BJ (cell line): Measurements from ENCODE around the gene GABBR2. TPM values are rescaled to one million over a fixed set of nuclear protein-coding genes. Genes with fewer than 3 reads are reported as not detected.

Source experiments
- CTCF ChIA-PET: fragments of 350-600 bp; formaldehyde crosslinking; extraction: SDS; loops from one replicate; lab custom pipeline; 2021; ENCODE audit warnings: antibody characterized with exemption, inconsistent platforms; lab: Yijun Ruan, JAX
- POLR2A ChIA-PET: fragments of 300-600 bp; sonication (Branson Sonifier 250); formaldehyde crosslinking; extraction: SDS; loops from one replicate; lab custom pipeline; 2021; ENCODE audit warnings: antibody characterized with exemption; lab: Charles Lee
- DNase-seq: peaks from one replicate; pipeline ENCODE4 v3.0.0-alpha.2; 2011; ENCODE audit warnings: low read depth
- H3K27me3 ChIP-seq: 2 replicates; pipeline ENCODE4 v1.6.0; 2011; ENCODE audit warnings: low read length; ENCODE audit not compliant: control insufficient read depth, insufficient read depth
- H3K36me3 ChIP-seq: 2 replicates; pipeline ENCODE4 v1.5.1; 2011; ENCODE audit warnings: low read length; ENCODE audit not compliant: control insufficient read depth, insufficient read depth
- H3K4me3 ChIP-seq: 2 replicates; pipeline ENCODE4 v1.5.1; 2011; ENCODE audit warnings: low read depth, mild to moderate bottlenecking, control low read depth, low read length
- polyA plus RNA-seq: library from polyadenylated mRNA; depleted of rRNA; stranded (reverse); fragments of >200 nt; gene quantifications from 2 replicates; pipeline ENCODE4 v1.2.3, GENCODE V29; 2011
- TF ChIP-seq, protein P1 (sequence below): IDR thresholded peaks from 2 replicates; pipeline ENCODE4 v1.5.1; 2011; ENCODE audit warnings: low read depth, mild to moderate bottlenecking, control low read depth, inconsistent platforms, low read length, moderate library complexity; ENCODE audit not compliant: insufficient read depth

GABBR2 gene
- polyA plus RNA-seq, 1 experiment, result 1.6 TPM

DNA sequence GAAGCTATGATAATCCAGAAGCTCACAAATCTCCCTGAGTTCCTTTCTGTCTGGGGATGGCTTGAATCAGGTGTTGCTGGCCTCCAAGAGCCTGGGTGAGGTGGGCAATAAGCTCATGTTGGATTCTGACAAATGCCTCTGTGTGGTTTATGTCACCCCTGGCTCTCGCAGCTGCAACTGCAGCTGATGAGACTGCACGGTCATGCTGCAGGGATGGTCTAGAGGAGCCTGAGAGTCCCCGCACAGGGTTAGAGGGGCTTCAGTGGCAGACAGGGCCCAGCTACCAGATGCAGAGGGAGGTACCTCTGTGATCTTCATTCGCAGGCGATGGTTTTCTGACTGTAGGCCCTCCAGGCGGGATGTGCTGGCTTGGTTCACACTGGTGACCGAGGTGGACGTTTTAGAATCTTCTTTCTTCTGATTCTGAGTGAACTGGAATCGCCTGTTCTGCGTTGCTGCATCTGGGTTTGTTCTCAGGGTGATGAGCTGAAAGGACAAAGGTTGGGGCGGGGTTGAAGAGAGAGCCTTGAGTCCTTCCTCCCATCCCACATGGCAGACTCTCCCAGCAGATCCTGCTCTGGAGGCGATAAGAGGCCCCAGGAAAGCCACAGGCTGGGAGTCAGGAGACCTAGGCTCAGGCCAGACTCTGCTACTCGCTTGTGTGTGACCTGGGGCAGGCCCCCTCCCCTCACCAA lies 405.6 kb downstream of the GABBR2 start:
- Histone ChIP-seq H3K27me3 (no peaks in the 10 kb centered on the region; the same call in 1 of the 2 replicates), H3K4me3 (no peak overlapping the region), H3K36me3 (no peaks in the 10 kb centered on the region)
- no peak for DNase-seq
- TF ChIP-seq, protein P1, sequence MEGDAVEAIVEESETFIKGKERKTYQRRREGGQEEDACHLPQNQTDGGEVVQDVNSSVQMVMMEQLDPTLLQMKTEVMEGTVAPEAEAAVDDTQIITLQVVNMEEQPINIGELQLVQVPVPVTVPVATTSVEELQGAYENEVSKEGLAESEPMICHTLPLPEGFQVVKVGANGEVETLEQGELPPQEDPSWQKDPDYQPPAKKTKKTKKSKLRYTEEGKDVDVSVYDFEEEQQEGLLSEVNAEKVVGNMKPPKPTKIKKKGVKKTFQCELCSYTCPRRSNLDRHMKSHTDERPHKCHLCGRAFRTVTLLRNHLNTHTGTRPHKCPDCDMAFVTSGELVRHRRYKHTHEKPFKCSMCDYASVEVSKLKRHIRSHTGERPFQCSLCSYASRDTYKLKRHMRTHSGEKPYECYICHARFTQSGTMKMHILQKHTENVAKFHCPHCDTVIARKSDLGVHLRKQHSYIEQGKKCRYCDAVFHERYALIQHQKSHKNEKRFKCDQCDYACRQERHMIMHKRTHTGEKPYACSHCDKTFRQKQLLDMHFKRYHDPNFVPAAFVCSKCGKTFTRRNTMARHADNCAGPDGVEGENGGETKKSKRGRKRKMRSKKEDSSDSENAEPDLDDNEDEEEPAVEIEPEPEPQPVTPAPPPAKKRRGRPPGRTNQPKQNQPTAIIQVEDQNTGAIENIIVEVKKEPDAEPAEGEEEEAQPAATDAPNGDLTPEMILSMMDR, result no peak
- CTCF ChIA-PET, result interaction anchor here (4.8 kb wide), 1 partner anchor 12 kb away, joined by 35 read pairs; no protein-coding TSS in a partner anchor
- POLR2A ChIA-PET, result interaction anchor here (0.6 kb wide), 1 partner anchor 107 kb away, joined by 3 read pairs; no protein-coding TSS in a partner anchor

DNA sequence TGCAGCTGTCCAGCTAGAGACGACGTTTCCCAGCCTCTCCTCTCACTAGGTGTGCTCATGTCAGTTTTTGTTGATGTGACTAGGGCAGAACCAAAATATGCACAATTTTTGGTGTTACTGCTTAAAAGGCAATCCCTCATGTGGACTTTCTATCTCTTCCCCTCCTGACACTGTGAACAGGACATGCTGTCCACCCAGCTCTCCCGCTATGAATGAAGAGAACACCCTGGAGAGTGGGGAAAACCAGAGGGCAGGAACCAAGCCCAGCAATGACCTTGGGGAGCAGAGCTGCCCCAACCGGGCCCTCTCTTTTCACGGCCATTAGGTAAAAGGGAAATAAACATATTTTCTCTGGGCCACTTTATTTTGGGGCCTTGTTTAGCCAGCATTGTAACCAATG lies 406.6 kb downstream of the GABBR2 start:
- DNase-seq, result no peak
- POLR2A ChIA-PET, result no interaction called here
- H3K4me3 ChIP-seq, result no peak overlapping the region
- CTCF ChIA-PET, result interaction anchor here (4.8 kb wide), 1 partner anchor 13 kb away, joined by 35 read pairs; no protein-coding TSS in a partner anchor
- H3K36me3 ChIP-seq, result no peaks in the 10 kb centered on the region
- TF ChIP-seq, protein P1, result no peak
- H3K27me3 ChIP-seq, result no peaks in the 10 kb centered on the region; the same call in 1 of the 2 replicates

DNA sequence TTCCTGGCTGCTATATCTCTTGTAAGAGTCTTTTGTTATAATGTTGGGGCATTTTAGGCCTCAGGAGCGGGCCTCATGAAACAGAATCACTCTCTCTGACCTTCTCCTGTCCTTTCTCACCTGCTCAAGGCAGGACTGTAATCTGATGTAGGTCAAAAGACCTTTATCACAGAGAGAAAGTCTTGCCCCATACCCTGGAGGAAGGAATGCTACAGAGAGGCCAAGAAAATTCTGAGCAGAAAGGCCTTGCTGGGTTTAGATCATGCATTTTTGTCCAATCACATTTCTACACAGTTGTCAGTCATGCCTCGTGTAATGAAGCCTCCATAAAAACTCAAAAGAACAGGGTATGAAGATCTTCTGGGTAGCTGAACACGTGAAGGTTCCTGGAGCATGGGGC lies 408.1 kb downstream of the GABBR2 start:
- no peak overlapping the region for H3K4me3 ChIP-seq
- H3K27me3 ChIP-seq, result no peaks in the 10 kb centered on the region
- no peak for DNase-seq
- no peaks in the 10 kb centered on the region for H3K36me3 ChIP-seq
- TF ChIP-seq, protein P1, result no peak
- ChIA-PET CTCF (interaction anchor here (0.8 to 4.8 kb wide), 4 partner anchors 9 to 475 kb away, joined by 3 to 35 read pairs (median 4); no protein-coding TSS in a partner anchor), POLR2A (no interaction called here)

DNA sequence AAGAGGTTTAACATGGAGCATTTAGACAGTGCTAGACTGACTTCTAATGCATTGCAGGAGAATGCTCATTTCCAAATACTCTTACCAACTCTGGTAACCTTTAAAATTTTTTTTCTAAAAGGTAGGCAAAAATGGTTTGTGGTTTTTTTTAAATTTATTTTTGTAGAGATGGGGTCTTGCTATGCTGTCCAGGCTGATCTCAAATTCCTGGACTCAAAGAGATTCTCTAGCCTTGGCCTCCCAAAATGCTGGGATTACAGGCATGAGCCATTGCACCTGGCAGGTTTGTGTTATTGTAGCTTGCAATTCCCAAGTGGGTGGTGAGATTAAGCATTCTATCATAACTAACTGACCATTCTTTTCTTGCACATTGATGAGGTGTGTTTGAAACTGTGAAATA lies 410.3 kb downstream of the GABBR2 start:
- no peak for DNase-seq
- CTCF ChIA-PET, result interaction anchor here (1.1 to 1.8 kb wide), 2 partner anchors 17 to 477 kb away, joined by 3 to 8 read pairs; no protein-coding TSS in a partner anchor
- TF ChIP-seq, protein P1, result no peak
- H3K36me3 ChIP-seq, result no peaks in the 10 kb centered on the region
- H3K27me3 ChIP-seq, result no peaks in the 10 kb centered on the region
- POLR2A ChIA-PET, result no interaction called here
- no peak overlapping the region for H3K4me3 ChIP-seq

DNA sequence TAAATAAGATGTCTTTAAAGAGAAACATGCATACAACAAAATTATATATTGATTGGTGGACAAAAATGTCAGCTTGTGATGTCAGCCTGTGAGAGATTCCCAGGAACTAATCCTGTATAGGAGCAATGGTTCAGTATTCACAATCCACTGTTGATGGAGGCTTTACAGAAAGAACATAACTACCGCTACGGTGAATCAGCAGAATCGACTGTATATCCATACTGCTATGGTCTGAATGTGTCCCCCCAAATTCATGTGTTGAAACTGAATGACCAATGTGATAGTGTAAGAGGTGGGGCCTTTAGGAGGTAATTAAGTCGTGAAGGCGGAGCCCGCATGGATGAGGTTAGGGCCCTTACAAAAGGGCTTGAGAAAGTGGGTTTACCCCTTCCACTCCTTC lies 412.9 kb downstream of the GABBR2 start:
- ChIA-PET POLR2A (no interaction called here), CTCF (interaction anchor here (1.0 kb wide), 1 partner anchor 20 kb away, joined by 3 read pairs; no protein-coding TSS in a partner anchor)
- Histone ChIP-seq H3K4me3 (no peak overlapping the region), H3K27me3 (peaks cover 3% of the 10 kb centered on the region; the same call in 1 of the 2 replicates), H3K36me3 (no peaks in the 10 kb centered on the region)
- no peak for DNase-seq
- TF ChIP-seq, protein P1, result no peak
